Gastrocnemius medialis (tissue), 4 donors: ENCODE results near the gene SMAD9. TPM values are rescaled to one million over a fixed set of nuclear protein-coding genes. Genes with fewer than 3 reads are reported as not detected.

Experiments
- ATAC-seq, 2 donors: fragments of 150-250 bp; one replicate each; pipeline ENCODE4 v1.9.1; 2016
- DNase-seq, 2 donors: peaks; one replicate each; pipeline ENCODE4 v3.0.0-alpha.2; 2019
- H3K27ac ChIP-seq, 4 donors: fragments of 200-600 bp; sonication (generic); 1 replicate in 1 of 4; 2 replicates in 3 of 4; pipeline ENCODE4 v1.5.1; 2016 to 2018; ENCODE audit warnings: mild to moderate bottlenecking in 2 of 4, moderate library complexity in 1 of 4
- H3K27me3 ChIP-seq, 3 donors: fragments of 200-600 bp; sonication (generic) in 2 of 3; 1 replicate in 1 of 3; 2 replicates in 2 of 3; pipeline versions ENCODE4 v1.5.1 to v1.6.0; 2016 to 2019; ENCODE audit warnings: mild to moderate bottlenecking in 1 of 3, moderate library complexity in 1 of 3
- H3K36me3 ChIP-seq, 2 donors: fragments of 200-600 bp; sonication (generic) in 1 of 2; one replicate each; pipeline ENCODE4 v1.5.1; 2017 to 2018
- H3K4me1 ChIP-seq, 2 donors: fragments of 200-600 bp; sonication (generic) in 1 of 2; one replicate each; pipeline ENCODE4 v1.5.1; 2016 to 2017; ENCODE audit warnings: mild to moderate bottlenecking in 2 of 2
- H3K4me3 ChIP-seq, 4 donors: fragments of 200-600 bp; sonication (generic) in 3 of 4; 1 replicate in 1 of 4; 2 replicates in 3 of 4; pipeline ENCODE4 v1.5.1; 2016 to 2019; ENCODE audit warnings: mild to moderate bottlenecking in 2 of 4
- H3K9me3 ChIP-seq, 3 donors: fragments of 200-600 bp; sonication (generic) in 2 of 3; 1 replicate in 1 of 3; 2 replicates in 2 of 3; pipeline ENCODE4 v1.5.1; 2016 to 2019
- CTCF ChIP-seq, 5 experiments: fragments of 450-650 bp in 3 of 5; fragments of 200-600 bp in 2 of 5; sonication (generic) in 2 of 5; IDR thresholded peaks in 4 of 5; conservative IDR thresholded peaks in 1 of 5; 1 replicate in 4 of 5; 2 replicates in 1 of 5; pipeline ENCODE4 v1.5.1; 2016 to 2019; ENCODE audit warnings: antibody characterized with exemption in 5 of 5, mild to moderate bottlenecking in 3 of 5, moderate library complexity in 3 of 5
- POLR2A ChIP-seq, 2 donors: fragments of 450-650 bp; IDR thresholded peaks; one replicate each; pipeline ENCODE4 v1.6.1; 2017; ENCODE audit warnings: antibody characterized with exemption in 2 of 2, mild to moderate bottlenecking in 2 of 2, moderate library complexity in 2 of 2
- in situ Hi-C, 4 donors: fragments of 200-750 bp; cut with MboI; loops; one replicate each; pipeline versions ENCODE4 v1.15.0 to v1.8.0; 2017; ENCODE audit warnings: low sequenced_read_pairs in 4 of 4
- intact Hi-C: fragments of 100-400 bp; cut with DNase I; formaldehyde crosslinking; loops from one replicate; pipeline ENCODE4 v1.15.1; 2023; ENCODE audit warnings: low total_unique reads
- total RNA-seq, 4 donors: library from RNA; depleted of rRNA; stranded (reverse); fragments of >200 nt; gene quantifications; one replicate each; pipeline versions ENCODE4 v1.1.0 to v1.2.3, GENCODE V29; 2016

The SMAD9 gene
- total RNA-seq, 4 donors from 2014 or later, result 2.2 to 14.9 (median 6.5) TPM

- Histone ChIP-seq H3K4me3 (no peak overlapping the region), H3K36me3 (no peaks in the 10 kb centered on the region), H3K9me3 (no peaks in the 10 kb centered on the region), H3K27me3 (no peaks in the 10 kb centered on the region), H3K4me1 (no peaks in the 10 kb centered on the region), H3K27ac (no peak overlapping the region)
- in situ Hi-C loops, result no loop called here
- DNase-seq (no peak), ATAC-seq (no peak)
- TF ChIP-seq POLR2A (IDR thresholded peaks at IDR 0.05), result no peak
- TF ChIP-seq CTCF (IDR thresholded peaks at IDR 0.05 in 4 of 5, conservative IDR thresholded peaks at IDR 0.05 in 1 of 5), result no peak
- intact Hi-C loops, result no loop called here
Observed at GRCh38 chr13:36897054-36897616, 22.9 kb downstream of the SMAD9 start.

- Histone ChIP-seq H3K9me3 (no peaks in the 10 kb centered on the region), H3K36me3 (no peaks in the 10 kb centered on the region), H3K27me3 (no peaks in the 10 kb centered on the region), H3K4me3 (no peak overlapping the region), H3K4me1 (no peaks in the 10 kb centered on the region), H3K27ac (no peak overlapping the region)
- intact Hi-C loops, result no loop called here
- DNase-seq, result no peak
- TF ChIP-seq CTCF (IDR thresholded peaks at IDR 0.05 in 4 of 5, conservative IDR thresholded peaks at IDR 0.05 in 1 of 5), result no peak
- no peak for TF ChIP-seq POLR2A (IDR thresholded peaks at IDR 0.05)
- in situ Hi-C loops, result no loop called here
- no peak for ATAC-seq
Observed at GRCh38 chr13:36891752-36892151, 28.3 kb downstream of the SMAD9 start.

GRCh38 chr13:36888645-36889044 is 31.4 kb downstream of the SMAD9 start:
- ATAC-seq, result no peak

GRCh38 chr13:36887758-36888521 is 32.1 kb downstream of the SMAD9 start:
- in situ Hi-C loops (no loop called here), intact Hi-C loops (no loop called here)
- TF ChIP-seq CTCF (IDR thresholded peaks at IDR 0.05 in 4 of 5, conservative IDR thresholded peaks at IDR 0.05 in 1 of 5), result no peak
- DNase-seq (no peak), ATAC-seq (no peak)
- no peaks in the 10 kb centered on the region for H3K27me3 ChIP-seq
- no peaks in the 10 kb centered on the region for H3K9me3 ChIP-seq
- H3K27ac ChIP-seq, result no peak overlapping the region
- peaks cover 4 to 6% of the 10 kb centered on the region in 2 donors for H3K4me1 ChIP-seq
- H3K36me3 ChIP-seq, result no peaks in the 10 kb centered on the region
- no peak overlapping the region for H3K4me3 ChIP-seq

More at GRCh38 chr13:36888645-36889044, 31.4 kb downstream of the SMAD9 start:
- TF ChIP-seq CTCF (IDR thresholded peaks at IDR 0.05 in 4 of 5, conservative IDR thresholded peaks at IDR 0.05 in 1 of 5), result no peak
- TF ChIP-seq POLR2A (IDR thresholded peaks at IDR 0.05), result no peak
- intact Hi-C loops (no loop called here), in situ Hi-C loops (no loop called here)
- no peak for DNase-seq
- no peak overlapping the region for H3K27ac ChIP-seq
- no peaks in the 10 kb centered on the region for H3K9me3 ChIP-seq
- no peak overlapping the region for H3K4me3 ChIP-seq
- no peaks in the 10 kb centered on the region for H3K4me1 ChIP-seq
- H3K36me3 ChIP-seq, result no peaks in the 10 kb centered on the region
- no peaks in the 10 kb centered on the region for H3K27me3 ChIP-seq
